GM23338 (cell line): Measurements from ENCODE around the gene TOP1. TPM values are rescaled to one million over a fixed set of nuclear protein-coding genes. Genes with fewer than 3 reads are reported as not detected.

Experiments used
- ATAC-seq: fragments of 200-7000 bp; cut with Tn5 transposase; 3 replicates; pipeline ENCODE4 v1.9.1; 2020
- DNase-seq: peaks from one replicate; pipeline ENCODE4 v3.0.0-alpha.2; 2015; ENCODE audit warnings: low spot score
- H2AFZ ChIP-seq: fragments of 200-600 bp; sonication (generic); 2 replicates; pipeline ENCODE4 v1.8.0; 2016; ENCODE audit warnings: antibody characterized with exemption, mild to moderate bottlenecking, moderate library complexity
- H3F3A ChIP-seq: fragments of 200-600 bp; sonication (generic); replicated peaks from 2 replicates; pipeline ENCODE4 v1.8.0; 2017; ENCODE audit warnings: antibody characterized with exemption, mixed run types, low read depth
- H3K27ac ChIP-seq: fragments of 200-600 bp; sonication (generic); 2 replicates; pipeline ENCODE4 v1.6.1; 2016; ENCODE audit warnings: low read depth
- H3K27me3 ChIP-seq: fragments of 200-600 bp; sonication (generic); 2 replicates; pipeline ENCODE4 v1.8.0; 2016; ENCODE audit warnings: mild to moderate bottlenecking, mixed run types, moderate library complexity; ENCODE audit not compliant: insufficient read depth
- H3K36me3 ChIP-seq: fragments of 200-600 bp; sonication (generic); 2 replicates; pipeline ENCODE4 v1.8.0; 2016; ENCODE audit warnings: mild to moderate bottlenecking; ENCODE audit not compliant: insufficient read depth
- H3K4me1 ChIP-seq: fragments of 200-600 bp; sonication (generic); 2 replicates; pipeline ENCODE4 v1.8.0; 2016; ENCODE audit warnings: mild to moderate bottlenecking, moderate library complexity; ENCODE audit not compliant: insufficient read depth
- H3K4me2 ChIP-seq: fragments of 200-600 bp; sonication (generic); 2 replicates; pipeline ENCODE4 v1.7.1; 2017; ENCODE audit warnings: mixed run types
- H3K4me3 ChIP-seq: fragments of 200-600 bp; sonication (generic); 2 replicates; pipeline ENCODE4 v1.6.1; 2016; ENCODE audit warnings: mixed run types
- H3K79me2 ChIP-seq: fragments of 200-600 bp; sonication (generic); replicated peaks from 2 replicates; pipeline ENCODE4 v1.8.0; 2017; ENCODE audit warnings: mild to moderate bottlenecking; ENCODE audit not compliant: insufficient read depth
- H3K9me2 ChIP-seq: fragments of 200-600 bp; sonication (generic); 2 replicates; pipeline ENCODE4 v1.8.0; 2017; ENCODE audit not compliant: insufficient read depth
- H4K20me1 ChIP-seq: fragments of 200-600 bp; sonication (generic); replicated peaks from 2 replicates; pipeline ENCODE4 v1.8.0; 2017; ENCODE audit warnings: mild to moderate bottlenecking; ENCODE audit not compliant: insufficient read depth
- H3K27ac Mint-ChIP-seq: 2 replicates; pipeline ENCODE4 v1.8.0; 2020; ENCODE audit warnings: inconsistent platforms, mild to moderate bottlenecking, moderate library complexity, mixed read lengths
- H3K27me3 Mint-ChIP-seq: 3 replicates; pipeline ENCODE4 v1.8.0; 2022; ENCODE audit warnings: low read depth, mild to moderate bottlenecking, moderate library complexity, mixed read lengths, inconsistent platforms; ENCODE audit not compliant: insufficient read depth, poor library complexity
- H3K36me3 Mint-ChIP-seq: 3 replicates; pipeline ENCODE4 v1.8.0; 2021; ENCODE audit warnings: low read depth, mild to moderate bottlenecking, inconsistent platforms, moderate library complexity, mixed read lengths
- H3K4me1 Mint-ChIP-seq: 3 replicates; pipeline ENCODE4 v1.8.0; 2020; ENCODE audit warnings: mild to moderate bottlenecking, inconsistent platforms, mixed read lengths
- H3K4me3 Mint-ChIP-seq: 3 replicates; pipeline ENCODE4 v1.8.0; 2021; ENCODE audit warnings: moderate library complexity, mild to moderate bottlenecking, inconsistent platforms, mixed read lengths
- H3K9me3 Mint-ChIP-seq: 3 replicates; pipeline ENCODE4 v1.8.0; 2020; ENCODE audit warnings: moderate library complexity, mild to moderate bottlenecking, inconsistent platforms, mixed read lengths
- CREB1 ChIP-seq: fragments of 250-450 bp; sonication (Bioruptor Pico); IDR thresholded peaks from 2 replicates; pipeline ENCODE4 v1.5.0; 2020; ENCODE audit warnings: low read depth, mild to moderate bottlenecking, moderate library complexity
- CTCF ChIP-seq, 2 experiments: fragments of 200-600 bp in 1 of 2; sonication (generic) in 1 of 2; conservative IDR thresholded peaks; 2 replicates each; pipeline versions ENCODE4 v1.5.1 to v1.6.1; 2016 to 2017; ENCODE audit warnings: antibody characterized with exemption in 2 of 2, low read depth in 2 of 2, mild to moderate bottlenecking in 2 of 2, moderate library complexity in 1 of 2
- ETS1 ChIP-seq: IDR thresholded peaks from 2 replicates; pipeline ENCODE4 v1.6.1; 2016; ENCODE audit warnings: antibody characterized with exemption
- EZH2 ChIP-seq: fragments of 200-600 bp; sonication (generic); IDR thresholded peaks from one replicate; pipeline ENCODE4 v1.8.0; 2017; ENCODE audit warnings: antibody characterized with exemption, mild to moderate bottlenecking, low read depth; ENCODE audit not compliant: unreplicated experiment
- EZH2phosphoT487 ChIP-seq: fragments of 200-600 bp; sonication (generic); IDR thresholded peaks from one replicate; pipeline ENCODE4 v1.8.1; 2018; ENCODE audit warnings: antibody characterized with exemption; ENCODE audit not compliant: unreplicated experiment
- JUNB ChIP-seq: IDR thresholded peaks from one replicate; pipeline ENCODE4 v1.6.1; 2016; ENCODE audit warnings: antibody characterized with exemption; ENCODE audit not compliant: unreplicated experiment
- NANOG ChIP-seq: IDR thresholded peaks from 2 replicates; pipeline ENCODE4 v1.6.1; 2016; ENCODE audit warnings: antibody characterized with exemption, borderline replicate concordance
- POLR2AphosphoS5 ChIP-seq: IDR thresholded peaks from 2 replicates; pipeline ENCODE4 v1.6.1; 2016; ENCODE audit warnings: antibody characterized with exemption, low read depth
- REST ChIP-seq: IDR thresholded peaks from one replicate; pipeline ENCODE4 v1.6.1; 2018; ENCODE audit warnings: antibody characterized with exemption; ENCODE audit not compliant: unreplicated experiment
- STAT1 ChIP-seq: IDR thresholded peaks from one replicate; pipeline ENCODE4 v1.6.1; 2016; ENCODE audit warnings: antibody characterized with exemption; ENCODE audit not compliant: unreplicated experiment
- ZNF114 ChIP-seq: fragments of 250-450 bp; sonication (Bioruptor Pico); IDR thresholded peaks from 2 replicates; pipeline ENCODE4 v1.5.0; 2020; ENCODE audit warnings: mild to moderate bottlenecking, moderate library complexity
- ZNF331 ChIP-seq: fragments of 250-450 bp; sonication (Bioruptor Pico); IDR thresholded peaks from 2 replicates; pipeline ENCODE4 v1.5.0; 2020; ENCODE audit warnings: low read depth, mild to moderate bottlenecking, moderate library complexity
- ZNF462 ChIP-seq: fragments of 250-450 bp; sonication (Bioruptor Pico); IDR thresholded peaks from 2 replicates; pipeline ENCODE4 v1.5.0; 2020; ENCODE audit warnings: mild to moderate bottlenecking, moderate library complexity
- polyA plus RNA-seq: library from polyadenylated mRNA; unstranded; fragments of >200 nt; fragmentation: Nextera tagmentation; extraction: Ambion mirVana; gene quantifications from 2 replicates; pipeline ENCODE4 v1.2.1, GENCODE V29; 2016
- total RNA-seq: library from RNA; depleted of rRNA; stranded (reverse); fragments of >200 nt; shearing (Covaris generic); gene quantifications from 2 replicates; pipeline ENCODE4 v1.2.3, GENCODE V29; 2014

The TOP1 gene
- total and polyA plus RNA-seq, 2 experiments from 2014 or later, result 62.4 to 101 TPM

- TF ChIP-seq EZH2phosphoT487 (no peak), NANOG (no peak), POLR2AphosphoS5 (no peak)
Observed at GRCh38 chr20:41009946-41010345, 18.7 kb upstream of the TOP1 start (continued).

- Mint-ChIP-seq H3K27ac (no peak overlapping the region), H3K4me3 (no peak overlapping the region), H3K9me3 (peaks cover 18% of the 10 kb centered on the region), H3K4me1 (peaks cover 17% of the 10 kb centered on the region), H3K27me3 (peaks cover 2% of the 10 kb centered on the region), H3K36me3 (peaks cover 9% of the 10 kb centered on the region)
- H3K79me2 ChIP-seq, result no peaks in the 10 kb centered on the region
- H3K36me3 ChIP-seq, result no peaks in the 10 kb centered on the region
- no peaks in the 10 kb centered on the region for H3K27me3 ChIP-seq
- no peak for TF ChIP-seq ZNF114
- TF ChIP-seq NANOG, result no peak
- TF ChIP-seq CTCF (conservative IDR thresholded peaks at IDR 0.05; ENCODE audit: low read depth in 2 of 2), result no peak
- TF ChIP-seq EZH2, result no peak
- TF ChIP-seq ETS1, result no peak
- TF ChIP-seq POLR2AphosphoS5, result no peak
- no peak for TF ChIP-seq ZNF331
- no peak for TF ChIP-seq JUNB
- TF ChIP-seq ZNF462 (CRISPR knock-in tag), result no peak
- no peak for TF ChIP-seq CREB1 (CRISPR knock-in tag)
- no peak for TF ChIP-seq EZH2phosphoT487
- no peak for TF ChIP-seq STAT1
- no peak for TF ChIP-seq REST
- no peak overlapping the region for H3K4me2 ChIP-seq
- no peak overlapping the region for H3K4me3 ChIP-seq
- no peaks in the 10 kb centered on the region for H4K20me1 ChIP-seq
- H3F3A ChIP-seq, result no peaks in the 10 kb centered on the region
- no peak overlapping the region for H3K27ac ChIP-seq
- ATAC-seq (no peak), DNase-seq (no peak)
- 0 out of 2 replicates have a peak, but pooled peaks cover 3% of the 10 kb centered on the region for H3K9me2 ChIP-seq
- H3K4me1 ChIP-seq, result no peaks in the 10 kb centered on the region
- no peak overlapping the region for H2AFZ ChIP-seq
Observed at GRCh38 chr20:41011551-41012067, 17.0 kb upstream of the TOP1 start.
